NCI-H2227 (cell line): ENCODE data around the gene EIF3A.
A peak's percentile ranks its signal among the peaks of the same experiment; 100 is the strongest.
"Not testable (repeated sequence)": the region's sequence is repeated elsewhere in the genome, so short reads cannot be mapped to it uniquely, and the experiment has no call there.

Experiments
- DNase-seq: peaks from one replicate; lab custom pipeline; 2025; ENCODE audit not compliant: unreplicated experiment; lab: John Stamatoyannopoulos, UW

EIF3A gene

GRCh38 chr10:119080521-119081259, at the start of gene EIF3A:
TSS of gene EIF3A (minus strand) at chr10:119080817. CDS start at chr10:119080676, 141 bp downstream.
- peak; percentile 93 for DNase-seq

DNA sequence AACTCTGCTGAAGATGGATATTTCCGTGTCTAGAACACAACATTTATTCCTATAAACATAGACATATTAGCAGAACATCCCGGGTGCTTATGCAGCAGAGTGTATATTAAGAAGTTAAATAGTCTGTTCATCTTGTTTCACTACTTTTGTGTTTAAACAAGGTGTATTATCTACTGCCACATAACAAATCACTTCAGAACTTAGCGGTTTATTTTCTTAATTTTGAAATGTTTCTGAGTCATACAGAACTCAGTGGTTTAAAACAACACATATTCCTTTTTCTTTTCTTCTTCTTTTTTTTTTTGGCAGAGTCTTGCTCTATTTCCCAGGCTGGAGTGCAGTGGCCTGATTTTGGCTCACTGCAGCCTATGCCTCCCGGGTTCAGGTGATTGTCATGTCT, 49.1 kb upstream of the EIF3A start:
- DNase-seq: no peak

- no peak for DNase-seq
Observed at GRCh38 chr10:119125942-119126341, 45.3 kb upstream of the EIF3A start.

DNA sequence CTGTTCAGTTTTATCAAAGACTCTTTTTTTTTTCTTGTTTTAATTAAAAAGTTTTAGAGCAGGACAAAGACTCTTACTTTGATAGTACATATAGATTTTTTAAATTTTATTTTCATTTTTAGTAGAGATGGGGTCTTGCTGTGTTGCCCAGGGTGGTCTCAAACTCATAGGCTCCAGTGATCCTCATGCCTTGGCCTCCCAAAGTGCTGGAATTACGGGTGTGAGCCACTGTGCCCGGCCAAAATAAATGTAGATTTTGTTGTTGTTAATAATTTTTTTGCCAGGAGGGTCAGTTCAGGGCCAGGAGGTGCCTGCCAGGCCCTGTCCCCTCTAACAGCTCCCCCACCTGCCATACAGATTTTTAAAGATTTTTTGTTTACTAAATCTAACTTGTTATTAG, 40.3 kb upstream of the EIF3A start:
- DNase-seq: no peak

DNA sequence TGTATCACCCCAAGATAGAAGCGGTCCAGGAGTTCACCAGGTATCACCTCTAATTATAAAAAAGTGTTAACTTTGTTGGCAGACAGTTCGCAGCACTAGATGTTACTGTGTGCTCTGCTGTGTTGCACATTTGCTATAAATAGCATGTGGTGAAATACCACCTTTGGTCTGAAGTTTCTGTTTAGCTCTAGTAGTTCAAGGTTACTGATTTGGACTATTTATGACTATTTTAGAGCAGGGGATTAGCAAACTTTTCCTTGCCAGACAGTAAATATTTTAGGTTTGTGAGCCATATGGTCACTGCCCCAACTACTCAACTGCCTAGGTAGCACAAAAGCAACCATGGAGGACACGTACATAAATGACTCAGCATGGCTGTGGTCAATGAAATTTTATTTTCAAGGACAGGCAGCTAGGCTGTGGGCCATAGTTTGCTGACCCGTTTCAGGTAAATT, 39.8 kb upstream of the EIF3A start:
- no peak for DNase-seq

DNA sequence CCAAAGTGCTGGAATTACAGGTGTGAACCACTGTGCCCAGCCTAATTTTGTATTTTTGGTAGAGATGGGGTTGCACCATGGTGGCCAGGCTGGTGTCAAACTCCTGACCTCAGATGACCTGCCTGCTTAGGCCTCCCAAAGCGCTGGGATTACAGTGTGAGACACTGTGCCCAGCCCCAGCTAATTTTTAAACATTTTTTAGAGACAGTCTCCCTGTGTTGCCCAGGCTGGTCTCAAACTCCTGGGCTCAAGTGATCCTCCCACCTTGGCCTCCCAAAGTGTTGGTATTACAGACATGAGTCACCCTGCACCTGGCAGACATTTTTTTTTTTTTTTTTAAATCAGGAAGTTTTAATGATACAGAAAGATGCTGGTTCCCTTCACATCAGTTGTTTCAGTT, 38.8 kb upstream of the EIF3A start:
- DNase-seq: no peak

GRCh38 chr10:119118231-119118630, 37.6 kb upstream of the EIF3A start:
- no peak for DNase-seq

- DNase-seq: no peak
Observed at GRCh38 chr10:119116326-119116951, 35.8 kb upstream of the EIF3A start.

DNA sequence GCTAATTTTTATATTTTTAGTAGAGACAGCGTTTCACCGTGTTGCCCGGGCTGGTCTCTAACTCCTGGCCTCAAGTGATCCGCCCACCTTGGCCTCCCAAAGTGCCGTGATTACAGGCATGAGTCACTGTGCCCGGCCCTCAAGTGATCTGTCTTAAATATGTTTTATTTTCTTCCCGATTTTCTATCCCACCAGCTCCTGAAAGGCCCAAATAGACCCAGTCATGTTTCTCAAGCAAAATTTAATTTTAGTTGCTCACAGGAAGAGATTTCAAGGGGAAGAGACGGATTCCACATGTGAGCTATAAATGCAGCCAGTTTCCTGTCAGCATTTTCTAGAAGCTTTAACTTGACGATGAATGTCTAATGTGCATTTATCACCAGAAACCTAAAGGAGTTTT, 35.3 kb upstream of the EIF3A start:
- DNase-seq: no peak

- DNase-seq: no peak
Observed at GRCh38 chr10:119113751-119114732, 33.4 kb upstream of the EIF3A start.

GRCh38 chr10:119112056-119112455, 31.4 kb upstream of the EIF3A start:
- no peak for DNase-seq

DNA sequence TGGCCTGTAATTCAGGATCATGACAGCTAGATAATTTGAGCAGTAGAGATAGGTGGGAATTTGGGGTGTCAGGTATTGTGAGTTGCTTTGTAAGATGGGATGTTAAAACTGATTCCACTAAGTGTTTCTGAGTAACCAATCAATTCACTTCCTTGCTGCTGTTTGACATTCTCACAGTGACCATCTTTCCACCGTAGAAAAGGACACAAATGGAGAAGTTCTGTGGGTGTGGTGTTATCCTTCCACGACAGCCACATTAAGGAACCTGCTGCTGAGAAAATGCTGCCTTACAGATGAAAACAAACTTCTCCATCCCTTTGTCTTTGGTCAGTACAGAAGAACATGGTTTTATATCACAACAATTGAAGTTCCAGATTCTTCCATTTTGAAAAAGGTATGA, 27.2 kb upstream of the EIF3A start:
- DNase-seq: not testable (repeated sequence)

- DNase-seq: not testable (repeated sequence)
Observed at GRCh38 chr10:119107106-119107505, 26.5 kb upstream of the EIF3A start.

- not testable (repeated sequence) for DNase-seq
Observed at GRCh38 chr10:119105899-119106298, 25.3 kb upstream of the EIF3A start.

DNA sequence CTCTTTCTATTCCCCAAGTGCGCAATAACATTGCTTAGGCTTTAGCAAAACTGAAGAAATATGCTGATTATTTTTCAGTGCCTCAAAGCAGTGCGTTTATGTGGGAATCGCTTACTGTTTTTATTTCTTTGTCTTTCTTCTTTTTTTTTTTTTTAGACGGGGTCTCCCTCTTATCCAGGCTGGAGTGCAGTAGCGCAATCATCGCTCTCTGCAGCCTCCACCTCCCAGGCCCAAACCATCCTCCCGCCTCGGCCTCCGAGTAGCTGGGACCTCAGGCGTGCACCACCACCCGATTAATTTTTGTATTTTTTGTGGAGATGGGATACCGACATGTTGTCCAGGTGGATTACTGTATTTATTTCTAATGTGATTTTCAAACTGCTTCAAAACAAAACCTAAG, 24.5 kb upstream of the EIF3A start:
- no peak for DNase-seq

GRCh38 chr10:119104654-119105015, 24.0 kb upstream of the EIF3A start:
- peak; percentile 37 for DNase-seq

DNA sequence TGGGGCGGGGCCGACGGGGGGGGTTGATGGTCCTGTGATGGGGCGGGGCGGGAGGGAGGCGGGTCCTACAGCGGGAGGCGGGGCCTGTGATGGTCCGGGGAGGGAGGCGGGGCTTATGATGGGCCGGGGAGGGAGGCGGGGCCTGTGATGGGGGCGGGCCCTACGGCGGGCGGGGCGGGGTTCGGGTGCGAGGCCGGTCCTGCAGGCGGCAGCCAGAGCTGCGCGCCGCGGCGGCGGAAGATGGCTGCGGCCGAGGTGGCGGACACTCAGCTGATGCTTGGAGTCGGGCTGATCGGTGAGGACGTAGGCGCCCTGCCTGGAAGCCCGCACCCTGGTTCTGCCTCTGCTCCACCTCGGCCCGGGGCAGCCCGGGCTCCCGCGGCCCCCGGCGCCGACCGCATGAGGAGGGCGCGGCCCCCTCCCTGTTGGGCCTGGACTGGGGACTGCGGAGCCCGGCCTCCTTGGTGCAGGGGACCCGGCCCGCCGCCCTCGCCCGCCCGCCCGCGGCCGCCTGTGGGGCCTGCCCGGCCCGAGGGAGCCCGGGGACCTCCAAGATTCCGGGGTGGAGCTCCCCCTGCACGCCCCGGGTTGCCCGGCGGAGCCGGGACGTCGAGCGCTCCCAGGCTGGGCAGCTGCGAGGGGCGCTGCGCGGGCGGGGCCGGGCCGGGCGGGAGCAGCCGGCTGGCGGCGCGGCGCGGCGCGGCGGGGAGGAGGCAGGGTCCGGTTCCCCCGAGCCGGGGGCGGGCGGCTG, 23.5 kb upstream of the EIF3A start, which contains the start of gene DENND10:
Gene DENND10 (plus strand): TSS at position 211 of the 751 bp plus-strand sequence. CDS start 30 bp downstream, at position 241.
- peak; percentile 66 for DNase-seq

DNA sequence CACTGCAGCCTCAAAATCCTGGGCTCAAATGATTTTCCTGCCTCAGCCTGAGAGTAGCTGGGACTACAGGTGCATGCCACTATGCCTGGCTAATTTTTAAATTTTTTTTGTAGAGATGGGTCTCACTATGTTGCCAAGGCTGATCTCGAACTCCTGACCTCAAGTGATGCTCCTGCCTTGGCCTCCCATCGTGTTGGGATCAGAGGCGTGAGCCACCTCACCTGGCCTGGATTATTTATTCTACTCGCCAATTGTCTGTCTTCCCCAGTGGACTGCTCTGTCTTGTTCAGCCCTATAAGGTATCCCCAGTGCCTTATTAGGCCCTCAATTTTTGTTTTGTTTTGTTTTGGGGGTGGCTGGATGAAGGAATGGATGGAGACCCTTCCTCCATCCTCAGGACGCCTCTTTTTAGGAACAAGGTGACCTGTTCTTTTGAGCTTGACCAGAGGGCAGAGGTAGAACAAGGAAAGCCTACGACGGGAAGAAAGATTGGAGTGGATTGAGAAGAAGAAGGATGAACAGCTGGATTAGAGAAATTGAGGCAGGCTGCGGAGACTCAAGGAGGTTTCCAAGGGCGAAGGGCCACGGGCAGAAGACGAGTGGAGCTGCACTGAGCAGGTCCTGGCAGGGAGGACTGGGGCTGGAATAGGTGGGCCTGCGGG, 22.8 kb upstream of the EIF3A start:
- no peak for DNase-seq

GRCh38 chr10:119101366-119102098, 20.9 kb upstream of the EIF3A start:
- no peak for DNase-seq
